HUES6 (cell line): ENCODE results near the gene KCNK5.

Experiments
- H3K27ac ChIP-seq: 2 replicates; pipeline ENCODE4 v1.7.0; 2013; ENCODE audit warnings: low read depth, mild to moderate bottlenecking, low read length, inconsistent platforms
- H3K27me3 ChIP-seq: 2 replicates; pipeline ENCODE4 v1.6.1; 2013; ENCODE audit warnings: low read length; ENCODE audit not compliant: control insufficient read depth, insufficient read depth
- H3K36me3 ChIP-seq: 2 replicates; pipeline ENCODE4 v1.6.1; 2013; ENCODE audit warnings: low read length; ENCODE audit not compliant: control insufficient read depth, insufficient read depth
- H3K4me1 ChIP-seq: 2 replicates; pipeline ENCODE4 v1.6.1; 2013; ENCODE audit warnings: low read length; ENCODE audit not compliant: control insufficient read depth, insufficient read depth
- H3K4me3 ChIP-seq: 2 replicates; pipeline ENCODE4 v1.5.1; 2013; ENCODE audit warnings: low read depth, low read length
- H3K9ac ChIP-seq: one replicate; pipeline ENCODE4 v1.6.1; 2013; ENCODE audit warnings: mild to moderate bottlenecking, low read length
- H3K9me3 ChIP-seq: 2 replicates; pipeline ENCODE4 v1.6.1; 2013; ENCODE audit warnings: low read depth, low read length; ENCODE audit not compliant: control insufficient read depth, insufficient read depth

Gene KCNK5

GRCh38 chr6:39228992-39229767 is at the start of gene KCNK5:
Gene KCNK5, minus strand, starts transcription at chr6:39229475. Its CDS starts 364 bp downstream, at chr6:39229111.
- Histone ChIP-seq H3K27ac (no peak within 1 kb of the TSS), H3K9me3 (no peaks in the 10 kb centered on the region), H3K27me3 (peaks cover 15% of the 10 kb centered on the region; the same call in 1 of the 2 replicates), H3K9ac (peak within 1 kb of the TSS; percentile 75), H3K4me1 (peaks cover 70% of the 10 kb centered on the region), H3K4me3 (peak within 1 kb of the TSS; percentile 91), H3K36me3 (no peaks in the 10 kb centered on the region)

DNA sequence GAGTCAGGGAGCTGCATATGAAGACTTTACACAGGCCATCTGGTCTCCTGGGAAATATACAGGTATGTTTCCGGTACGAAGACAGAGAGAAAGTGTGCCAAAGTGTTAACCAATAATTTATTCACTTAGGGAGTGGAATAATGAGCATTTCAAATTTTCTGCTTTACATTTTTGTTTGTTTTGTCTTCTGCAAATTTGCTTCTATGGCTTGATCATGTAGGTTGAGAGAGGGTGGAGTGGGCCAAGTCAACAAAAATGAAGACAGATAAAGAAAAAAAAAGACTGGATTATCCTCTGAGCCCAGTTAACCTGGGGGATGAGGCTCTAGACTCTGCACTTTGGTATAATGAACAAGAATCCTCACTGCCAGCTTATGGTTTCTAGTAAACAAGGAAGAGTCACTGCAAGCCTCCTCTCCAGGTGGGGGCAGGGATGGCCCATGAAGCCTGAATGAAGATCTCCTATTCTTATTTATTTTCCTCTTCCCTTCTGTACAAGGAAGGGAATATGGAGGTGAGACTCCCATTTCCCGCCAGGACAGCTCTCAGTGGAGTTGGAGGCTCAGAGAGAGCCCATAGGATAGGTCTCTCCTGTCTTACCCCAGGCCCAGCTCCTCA is 47.2 kb upstream of the KCNK5 start:
- Histone ChIP-seq H3K4me3 (no peak overlapping the region), H3K9me3 (no peaks in the 10 kb centered on the region), H3K36me3 (no peaks in the 10 kb centered on the region), H3K27me3 (no peaks in the 10 kb centered on the region; the same call in 1 of the 2 replicates), H3K27ac (no peak overlapping the region), H3K4me1 (peaks cover 21% of the 10 kb centered on the region), H3K9ac (no peak overlapping the region)

- H3K36me3 ChIP-seq, result no peaks in the 10 kb centered on the region
- peaks cover 14% of the 10 kb centered on the region for H3K4me1 ChIP-seq
- H3K4me3 ChIP-seq, result no peak overlapping the region
- H3K9ac ChIP-seq, result no peak overlapping the region
- H3K9me3 ChIP-seq, result no peaks in the 10 kb centered on the region
- H3K27ac ChIP-seq, result no peak overlapping the region
- H3K27me3 ChIP-seq, result no peaks in the 10 kb centered on the region
Observed at GRCh38 chr6:39274903-39275302, 45.6 kb upstream of the KCNK5 start.

- Histone ChIP-seq H3K27me3 (no peaks in the 10 kb centered on the region), H3K9me3 (no peaks in the 10 kb centered on the region), H3K27ac (no peak overlapping the region), H3K4me1 (peaks cover 14% of the 10 kb centered on the region), H3K9ac (no peak overlapping the region), H3K4me3 (no peak overlapping the region), H3K36me3 (no peaks in the 10 kb centered on the region)
Observed at GRCh38 chr6:39274471-39274870, 45.2 kb upstream of the KCNK5 start.

DNA sequence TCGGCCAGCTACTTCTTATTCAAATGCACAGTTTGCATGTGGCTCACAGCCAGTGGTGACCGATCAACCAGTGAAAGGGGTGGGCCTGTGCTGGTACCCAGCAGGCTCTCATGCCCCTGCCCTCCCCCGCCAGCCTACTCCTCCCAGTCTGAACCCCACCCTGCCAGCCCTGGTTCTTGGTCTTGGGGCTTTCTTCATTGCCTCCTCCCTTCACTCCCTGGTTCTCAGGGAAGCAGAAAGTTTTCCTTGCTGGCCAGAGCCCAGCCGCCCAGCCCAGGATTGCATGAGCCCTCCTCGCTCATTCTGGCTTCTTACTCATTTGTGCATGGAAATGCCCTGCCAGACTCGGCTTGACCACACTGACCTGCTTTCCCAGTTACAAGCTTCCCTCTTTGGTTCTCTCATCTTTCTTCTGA is 44.1 kb upstream of the KCNK5 start:
- no peak overlapping the region for H3K4me3 ChIP-seq

GRCh38 chr6:39269961-39270360 is 40.7 kb upstream of the KCNK5 start:
- no peaks in the 10 kb centered on the region for H3K9me3 ChIP-seq
- H3K36me3 ChIP-seq, result no peaks in the 10 kb centered on the region
- H3K4me1 ChIP-seq, result peaks cover 20% of the 10 kb centered on the region
- H3K4me3 ChIP-seq, result no peak overlapping the region
- H3K9ac ChIP-seq, result no peak overlapping the region
- H3K27ac ChIP-seq, result no peak overlapping the region
- H3K27me3 ChIP-seq, result no peaks in the 10 kb centered on the region

More for the DNA sequence above, 44.1 kb upstream of the KCNK5 start:
- peaks cover 20% of the 10 kb centered on the region for H3K4me1 ChIP-seq
- H3K27me3 ChIP-seq, result no peaks in the 10 kb centered on the region
- no peaks in the 10 kb centered on the region for H3K36me3 ChIP-seq
- no peak overlapping the region for H3K9ac ChIP-seq
- H3K9me3 ChIP-seq, result no peaks in the 10 kb centered on the region
- H3K27ac ChIP-seq, result no peak overlapping the region

DNA sequence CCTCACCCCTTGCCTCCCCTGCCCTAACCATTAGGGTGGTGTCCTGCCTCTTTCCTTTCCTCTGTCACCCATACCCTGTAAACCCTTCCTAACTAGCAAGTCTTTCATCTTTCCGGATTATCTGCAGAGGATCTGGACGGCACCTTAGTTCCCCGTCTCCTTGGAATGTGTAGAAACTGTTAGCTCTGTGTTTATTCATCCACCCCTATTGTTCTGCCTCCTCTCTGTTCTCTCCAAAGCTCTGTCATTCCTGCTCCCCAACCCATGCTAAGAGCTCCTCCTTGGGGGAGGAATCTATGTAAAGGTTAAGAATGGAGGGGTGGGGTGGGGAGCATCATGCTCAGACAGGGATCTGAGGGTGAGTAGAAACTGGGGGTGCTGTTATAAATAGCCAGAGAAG is 39.4 kb upstream of the KCNK5 start:
- H3K27me3 ChIP-seq, result no peaks in the 10 kb centered on the region
- no peak overlapping the region for H3K4me3 ChIP-seq
- no peak overlapping the region for H3K9ac ChIP-seq
- H3K4me1 ChIP-seq, result peaks cover 20% of the 10 kb centered on the region
- no peaks in the 10 kb centered on the region for H3K9me3 ChIP-seq
- H3K27ac ChIP-seq, result no peak overlapping the region
- H3K36me3 ChIP-seq, result no peaks in the 10 kb centered on the region

DNA sequence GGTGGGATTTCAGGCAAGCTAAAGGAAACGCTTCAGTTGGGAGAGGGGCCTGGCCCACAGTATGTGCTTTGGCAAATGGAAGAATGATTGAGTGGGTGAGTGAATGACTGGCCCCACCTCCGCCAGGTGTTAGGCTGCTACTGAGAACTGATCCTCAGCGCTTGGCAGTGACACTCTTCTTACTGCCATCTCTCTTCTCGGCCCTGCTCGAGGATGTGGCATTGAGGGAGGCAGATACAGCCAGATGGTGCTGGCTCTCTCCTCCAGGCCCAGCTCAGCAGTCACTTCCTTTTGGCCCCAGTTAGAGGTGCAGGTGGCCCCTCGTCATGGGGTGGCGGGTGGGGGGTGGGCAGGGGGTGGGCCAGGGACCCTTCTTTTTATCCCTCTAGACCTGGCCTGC is 38.9 kb upstream of the KCNK5 start:
- H3K4me1 ChIP-seq, result peaks cover 19% of the 10 kb centered on the region
- no peak overlapping the region for H3K27ac ChIP-seq
- H3K9me3 ChIP-seq, result no peaks in the 10 kb centered on the region
- H3K9ac ChIP-seq, result no peak overlapping the region
- H3K4me3 ChIP-seq, result no peak overlapping the region
- H3K36me3 ChIP-seq, result no peaks in the 10 kb centered on the region
- H3K27me3 ChIP-seq, result no peaks in the 10 kb centered on the region

- H3K9ac ChIP-seq, result no peak overlapping the region
- no peak overlapping the region for H3K27ac ChIP-seq
- H3K4me1 ChIP-seq, result peaks cover 18% of the 10 kb centered on the region
- no peak overlapping the region for H3K4me3 ChIP-seq
- no peaks in the 10 kb centered on the region for H3K36me3 ChIP-seq
- H3K9me3 ChIP-seq, result no peaks in the 10 kb centered on the region
- no peaks in the 10 kb centered on the region for H3K27me3 ChIP-seq
Observed at GRCh38 chr6:39266782-39267355, 37.6 kb upstream of the KCNK5 start.

- no peak overlapping the region for H3K4me3 ChIP-seq
- no peaks in the 10 kb centered on the region for H3K9me3 ChIP-seq
- no peaks in the 10 kb centered on the region for H3K27me3 ChIP-seq
- H3K4me1 ChIP-seq, result peaks cover 23% of the 10 kb centered on the region
- no peak overlapping the region for H3K9ac ChIP-seq
- H3K27ac ChIP-seq, result no peak overlapping the region
- no peaks in the 10 kb centered on the region for H3K36me3 ChIP-seq
Observed at GRCh38 chr6:39266375-39266774, 37.1 kb upstream of the KCNK5 start.
